Limb (tissue), 2 donors: ENCODE data around the gene ZNF622.
A peak's percentile ranks its signal among the peaks of the same experiment; 100 is the strongest.

ENCODE experiments used
- DNase-seq, 2 donors: peaks; one replicate each; pipeline ENCODE4 v3.0.0-alpha.2; 2016; ENCODE audit errors: extremely low spot score in 2 of 2

The ZNF622 gene

GRCh38 chr5:16431490-16431889 is 34.1 kb downstream of the ZNF622 start:
- DNase-seq = no peak

DNA sequence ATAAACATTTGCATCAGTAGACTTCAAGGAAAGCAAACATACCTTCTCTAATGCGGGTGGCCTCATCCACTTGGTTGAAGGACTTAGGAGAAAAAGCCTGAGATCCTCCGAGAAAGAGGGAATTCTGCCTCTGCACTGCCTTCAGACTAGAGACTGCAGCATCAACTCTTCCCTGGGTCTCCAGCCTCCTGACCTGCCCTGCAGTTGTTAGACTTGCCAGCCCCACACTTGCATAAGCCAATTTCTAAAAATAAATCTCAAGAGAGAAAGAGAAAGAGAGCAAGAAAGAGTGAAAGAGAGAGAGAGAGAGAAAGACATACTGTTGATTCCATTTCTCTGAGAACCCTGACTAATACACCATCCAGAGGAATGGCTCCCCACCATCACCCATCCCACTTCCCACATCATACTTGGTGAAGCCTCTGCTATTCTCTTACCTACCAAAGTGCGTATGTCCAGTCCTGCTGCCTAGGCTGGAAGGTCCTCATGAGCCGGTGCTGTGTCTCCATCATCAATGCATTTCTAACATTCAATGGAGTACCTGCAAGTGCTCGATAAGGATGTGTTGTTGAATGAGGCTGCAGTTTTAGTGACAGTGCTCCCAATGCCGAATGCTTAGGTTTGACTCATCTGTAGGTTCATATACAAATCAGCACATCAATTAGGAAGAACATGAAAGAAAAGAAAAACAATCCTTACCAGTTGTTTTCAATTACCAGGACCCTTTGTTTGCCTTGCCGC is 35.1 kb downstream of the ZNF622 start:
- DNase-seq = no peak

DNA sequence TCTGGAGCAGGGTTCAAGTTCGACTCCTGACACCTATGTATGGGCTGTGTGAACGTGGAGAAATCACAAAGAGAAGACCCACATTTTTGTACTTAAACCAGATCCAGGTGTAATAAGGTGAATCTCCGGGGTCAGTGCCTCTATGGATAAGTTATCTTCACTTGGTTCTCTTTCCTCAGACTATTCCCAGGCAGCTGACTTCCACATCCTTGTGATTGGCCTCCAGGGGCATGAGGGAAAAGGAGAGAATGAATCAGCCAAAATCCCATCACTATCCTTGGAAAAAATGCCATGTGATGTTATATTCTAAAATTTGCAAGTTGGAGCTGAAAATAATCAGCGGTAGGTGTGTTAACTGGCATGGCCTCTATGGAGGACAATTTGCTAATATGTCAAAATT is 37.2 kb downstream of the ZNF622 start:
- no peak for DNase-seq

- DNase-seq = peak in 1 of 2 donors; percentile 35
These were observed 38.0 kb downstream of the ZNF622 start for GRCh38 chr5:16427587-16427986.

DNA sequence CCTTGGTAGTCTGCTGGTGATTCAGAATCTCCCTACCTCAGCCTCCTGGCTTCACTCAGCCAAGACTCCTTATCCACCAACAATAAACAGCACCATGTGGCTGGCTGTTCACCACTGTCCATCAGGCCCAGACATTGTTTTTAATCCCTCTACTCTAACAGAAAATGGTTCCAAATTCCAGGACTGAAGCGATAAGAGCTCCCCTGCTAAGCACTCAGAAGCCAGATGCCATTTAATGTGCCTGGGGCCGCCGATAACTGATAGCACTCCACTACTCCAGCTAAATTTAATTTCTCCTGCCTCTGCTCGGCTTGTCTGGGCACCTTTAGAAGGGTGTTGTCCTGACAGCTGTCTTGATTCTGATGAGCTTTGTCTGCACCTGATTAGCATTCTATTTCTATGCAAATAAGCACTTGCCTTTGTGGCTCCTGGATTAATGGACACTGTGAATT is 47.1 kb downstream of the ZNF622 start:
- no peak for DNase-seq

DNA sequence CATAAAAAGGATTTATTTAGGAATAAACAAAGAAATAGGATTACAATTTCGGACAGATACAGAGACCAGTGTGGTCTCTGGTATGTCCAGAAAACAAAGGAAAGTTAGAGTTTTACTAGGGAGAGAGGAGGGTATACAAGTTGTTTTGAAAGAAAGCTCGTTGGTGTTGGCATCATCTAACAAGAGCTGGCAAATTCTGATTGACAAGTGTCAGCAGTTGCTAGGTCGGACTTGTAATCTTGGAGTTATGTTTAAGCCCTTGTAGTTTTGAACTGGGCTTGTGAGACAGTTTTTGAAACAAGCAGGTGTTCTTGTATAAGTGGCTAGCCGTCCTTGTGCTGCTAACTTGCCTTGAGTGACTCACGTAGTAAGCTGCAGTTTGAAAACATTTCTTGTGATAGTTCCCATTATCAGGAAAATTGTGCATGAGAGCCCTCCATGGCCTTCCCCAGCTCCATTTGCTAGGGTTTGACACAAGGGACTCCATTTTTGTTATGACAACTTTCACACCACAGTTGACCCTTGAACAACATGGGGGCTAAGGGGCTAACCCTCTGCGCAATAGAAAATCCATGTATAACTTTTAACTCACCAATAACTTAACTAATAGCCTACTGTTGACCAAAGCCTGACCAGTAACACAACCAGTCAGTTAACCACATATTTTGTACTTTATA is 48.1 kb downstream of the ZNF622 start:
- no peak for DNase-seq

GRCh38 chr5:16414861-16415260 is 50.7 kb downstream of the ZNF622 start:
- no peak for DNase-seq

GRCh38 chr5:16413166-16413860 is 52.3 kb downstream of the ZNF622 start:
- DNase-seq = no peak

GRCh38 chr5:16412556-16412955 is 53.0 kb downstream of the ZNF622 start:
- no peak for DNase-seq

GRCh38 chr5:16411741-16412455 is 53.7 kb downstream of the ZNF622 start:
- no peak for DNase-seq

DNA sequence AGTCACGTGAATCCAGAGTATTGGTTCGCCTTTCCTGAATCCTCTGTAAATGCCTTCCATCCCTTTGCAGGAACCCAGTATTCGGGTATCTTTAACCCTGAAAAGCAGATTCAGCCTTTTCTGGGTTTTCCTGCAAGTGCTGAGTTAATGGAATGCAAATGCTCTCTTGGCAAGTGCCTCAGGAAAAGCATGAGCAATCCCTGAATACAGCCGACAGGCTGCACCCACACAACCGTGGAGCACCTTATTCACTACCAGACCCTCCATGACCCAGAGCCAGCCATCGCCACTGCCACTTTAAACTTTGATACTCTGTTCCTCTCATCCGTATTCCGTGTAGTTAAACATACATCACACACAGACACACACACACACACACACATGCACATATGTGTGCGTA is 54.4 kb downstream of the ZNF622 start:
- no peak for DNase-seq

GRCh38 chr5:16410338-16410737 is 55.3 kb downstream of the ZNF622 start:
- DNase-seq = no peak

GRCh38 chr5:16406630-16407029 is 59.0 kb downstream of the ZNF622 start:
- DNase-seq = no peak

GRCh38 chr5:16406023-16406422 is 59.6 kb downstream of the ZNF622 start:
- DNase-seq = no peak
